Measurements from ENCODE around the gene PLOD2. TPM values are rescaled to one million over a fixed set of nuclear protein-coding genes. Genes with fewer than 3 reads are reported as not detected.

Gene PLOD2
- total RNA-seq, 1 experiment from 2014 or later: 19.3 TPM

GRCh38 chr3:146160321-146160963 is 542 bp downstream of the PLOD2 start:
- H4K91ac ChIP-seq (ENCODE audit: insufficient read length, low read depth, low read length): no peak overlapping the region
- peak overlapping the region; percentile 78 for H3K4me2 ChIP-seq (ENCODE audit: insufficient read depth, insufficient read length, low read length)
- no peak overlapping the region for H2BK15ac ChIP-seq (ENCODE audit: low read depth, low read length)
- peak overlapping the region; percentile 49 for H3K14ac ChIP-seq (ENCODE audit: insufficient read depth, low read length)
- no peak overlapping the region for H2BK12ac ChIP-seq (ENCODE audit: insufficient read length, low read depth, low read length)
- H3K4ac ChIP-seq (ENCODE audit: low read depth, low read length): no peak overlapping the region
- peak; percentile 85 for DNase-seq
- H2BK5ac ChIP-seq (ENCODE audit: insufficient read length, low read length): no peak overlapping the region
- H3T11ph ChIP-seq (ENCODE audit: low read length): no peak overlapping the region
- H3K18ac ChIP-seq (ENCODE audit: insufficient read length, low read depth, low read length): peak overlapping the region; percentile 20
- H4K8ac ChIP-seq (replicated peaks; ENCODE audit: insufficient read length, low read depth, low read length): no peak overlapping the region
- H4K5ac ChIP-seq (ENCODE audit: insufficient read length, low read depth, low read length): no peak overlapping the region
- H2AK5ac ChIP-seq (ENCODE audit: insufficient read length, low read length): no peak overlapping the region
- no peak overlapping the region for H3K23ac ChIP-seq (ENCODE audit: insufficient read length, low read depth, low read length)
- H3K27me3 Mint-ChIP-seq (ENCODE audit: low read depth): peaks cover 16% of the 10 kb centered on the region
- no peaks in the 10 kb centered on the region for H3K23me2 ChIP-seq (ENCODE audit: insufficient read length, low read depth, low read length, poor library complexity, severe bottlenecking)
- no peaks in the 10 kb centered on the region; the same call in 1 of the 2 replicates for H3K79me2 ChIP-seq (ENCODE audit: insufficient read depth, low read length)
- H3K27ac Mint-ChIP-seq: peak overlapping the region; percentile 85 to 93 (median 92)
- peaks cover 5% of the 10 kb centered on the region; the same call in 1 of the 2 replicates for H3K4me1 ChIP-seq (ENCODE audit: insufficient read depth, low read length)
- no peaks in the 10 kb centered on the region for H3K9me3 ChIP-seq (ENCODE audit: control insufficient read depth, low read depth, low read length)
- WGBS (ENCODE audit: extremely low coverage, insufficient read length, low lambda C conversion rate): no CpG with 5 or more reads among the region's 35 CpGs
- no peak overlapping the region for H2AFZ ChIP-seq (ENCODE audit: low read length)
- H3K4me1 Mint-ChIP-seq: peaks cover 27 to 46% of the 10 kb centered on the region in 2 experiments
- H3K9me3 Mint-ChIP-seq: no peaks in the 10 kb centered on the region
- no peak overlapping the region for H2BK120ac ChIP-seq (ENCODE audit: low read depth, low read length, poor library complexity, severe bottlenecking)
- no peaks in the 10 kb centered on the region for H4K20me1 ChIP-seq (ENCODE audit: control insufficient read depth, insufficient read depth, insufficient read length)
- TF ChIP-seq, protein P1, sequence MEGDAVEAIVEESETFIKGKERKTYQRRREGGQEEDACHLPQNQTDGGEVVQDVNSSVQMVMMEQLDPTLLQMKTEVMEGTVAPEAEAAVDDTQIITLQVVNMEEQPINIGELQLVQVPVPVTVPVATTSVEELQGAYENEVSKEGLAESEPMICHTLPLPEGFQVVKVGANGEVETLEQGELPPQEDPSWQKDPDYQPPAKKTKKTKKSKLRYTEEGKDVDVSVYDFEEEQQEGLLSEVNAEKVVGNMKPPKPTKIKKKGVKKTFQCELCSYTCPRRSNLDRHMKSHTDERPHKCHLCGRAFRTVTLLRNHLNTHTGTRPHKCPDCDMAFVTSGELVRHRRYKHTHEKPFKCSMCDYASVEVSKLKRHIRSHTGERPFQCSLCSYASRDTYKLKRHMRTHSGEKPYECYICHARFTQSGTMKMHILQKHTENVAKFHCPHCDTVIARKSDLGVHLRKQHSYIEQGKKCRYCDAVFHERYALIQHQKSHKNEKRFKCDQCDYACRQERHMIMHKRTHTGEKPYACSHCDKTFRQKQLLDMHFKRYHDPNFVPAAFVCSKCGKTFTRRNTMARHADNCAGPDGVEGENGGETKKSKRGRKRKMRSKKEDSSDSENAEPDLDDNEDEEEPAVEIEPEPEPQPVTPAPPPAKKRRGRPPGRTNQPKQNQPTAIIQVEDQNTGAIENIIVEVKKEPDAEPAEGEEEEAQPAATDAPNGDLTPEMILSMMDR (conservative IDR thresholded peaks at IDR 0.05): peak; percentile 63; the same call in 2 of the 3 replicates
- no peak overlapping the region for H3K56ac ChIP-seq (ENCODE audit: insufficient read length, low read depth, low read length)
- no peaks in the 10 kb centered on the region for H3K79me1 ChIP-seq (ENCODE audit: insufficient read depth, low read depth, low read length, poor library complexity, severe bottlenecking)
- H3K4me3 Mint-ChIP-seq: peak overlapping the region; percentile 80 to 88
- H2BK20ac ChIP-seq (ENCODE audit: low read depth, low read length, poor library complexity, severe bottlenecking): no peak overlapping the region
- H3K9ac ChIP-seq (ENCODE audit: extremely low read depth, insufficient read length, low read length): peak overlapping the region; percentile 63
- peak overlapping the region; percentile 49 for H3K27ac ChIP-seq (ENCODE audit: insufficient read length, low read depth, low read length)
- H3K36me3 Mint-ChIP-seq (ENCODE audit: insufficient read depth in 1 of 3, low read depth in 3 of 3): no peaks in the 10 kb centered on the region; a peak in 1 of 7 replicates
- H3K27me3 ChIP-seq (ENCODE audit: insufficient read depth, low read length): no peaks in the 10 kb centered on the region

Measured in H9 (cell line).